NCI-H748 (cell line): ENCODE results near the gene ATP4A.

Experiments used
- DNase-seq: peaks from one replicate; lab custom pipeline; 2025; ENCODE audit not compliant: unreplicated experiment; lab: John Stamatoyannopoulos, UW

ATP4A gene

DNA sequence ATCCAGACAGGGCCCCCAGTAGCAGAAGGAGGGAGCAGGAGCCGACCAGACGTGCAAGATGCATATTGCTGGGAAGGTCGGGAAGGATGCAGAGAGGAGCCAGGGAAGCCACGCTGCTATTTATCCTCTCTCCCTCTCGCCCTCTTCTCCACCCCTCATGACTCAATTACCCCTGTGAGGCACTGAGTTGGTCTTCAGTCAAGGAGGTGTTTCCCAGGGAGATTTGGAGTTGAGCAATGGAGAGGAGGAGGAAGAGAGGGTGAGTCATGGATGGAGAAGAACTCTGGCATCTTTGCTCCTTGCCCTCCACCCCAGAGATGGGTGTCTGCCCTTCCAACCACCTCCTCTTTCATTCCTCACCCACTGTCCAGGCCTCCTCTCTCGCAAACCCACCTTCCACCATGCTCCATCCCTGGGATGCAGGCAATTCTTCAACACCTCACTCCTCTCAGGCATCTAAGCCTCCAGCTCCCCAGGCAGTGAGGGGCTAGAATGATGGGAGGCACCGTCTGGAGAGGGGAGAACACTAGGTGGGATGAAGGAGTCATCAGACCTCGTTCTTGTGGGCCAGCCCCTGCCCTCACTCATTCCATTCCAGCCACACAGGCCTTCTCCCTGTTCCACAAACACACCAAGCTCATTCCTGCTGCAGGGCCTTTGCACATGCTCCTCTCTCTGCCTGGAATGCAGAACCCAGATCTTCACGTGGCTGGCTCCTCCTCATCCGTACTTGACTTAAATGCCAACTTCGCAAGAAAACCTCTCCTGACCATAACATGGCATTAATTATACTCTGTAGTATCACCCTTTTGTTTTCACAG, 35.0 kb downstream of the ATP4A start, which contains the start of gene SBSN:
Gene SBSN, minus strand, starts transcription at position 94 of the 821 bp plus-strand sequence. Its CDS starts 30 bp downstream, at position 64.
- no peak for DNase-seq

DNA sequence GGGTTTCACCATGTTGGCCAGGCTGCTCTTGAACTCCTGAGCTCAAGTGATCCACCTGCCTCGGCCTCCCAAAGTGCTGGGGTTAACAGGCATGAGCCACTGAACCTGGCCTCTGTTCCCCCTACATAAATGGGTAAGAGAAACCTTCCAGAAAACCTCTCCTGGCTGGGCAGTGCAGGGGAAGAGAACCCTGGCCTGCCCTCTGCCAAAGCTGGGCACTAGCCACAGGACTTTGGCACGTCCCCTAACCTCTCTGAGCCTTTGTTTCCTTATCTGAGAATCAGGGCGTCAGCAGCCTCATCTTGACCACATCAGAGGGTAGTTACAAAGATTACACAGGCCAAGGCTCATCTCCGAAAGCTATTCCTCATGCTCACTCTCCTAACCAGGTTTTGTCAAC, 37.6 kb downstream of the ATP4A start:
- DNase-seq = no peak

DNA sequence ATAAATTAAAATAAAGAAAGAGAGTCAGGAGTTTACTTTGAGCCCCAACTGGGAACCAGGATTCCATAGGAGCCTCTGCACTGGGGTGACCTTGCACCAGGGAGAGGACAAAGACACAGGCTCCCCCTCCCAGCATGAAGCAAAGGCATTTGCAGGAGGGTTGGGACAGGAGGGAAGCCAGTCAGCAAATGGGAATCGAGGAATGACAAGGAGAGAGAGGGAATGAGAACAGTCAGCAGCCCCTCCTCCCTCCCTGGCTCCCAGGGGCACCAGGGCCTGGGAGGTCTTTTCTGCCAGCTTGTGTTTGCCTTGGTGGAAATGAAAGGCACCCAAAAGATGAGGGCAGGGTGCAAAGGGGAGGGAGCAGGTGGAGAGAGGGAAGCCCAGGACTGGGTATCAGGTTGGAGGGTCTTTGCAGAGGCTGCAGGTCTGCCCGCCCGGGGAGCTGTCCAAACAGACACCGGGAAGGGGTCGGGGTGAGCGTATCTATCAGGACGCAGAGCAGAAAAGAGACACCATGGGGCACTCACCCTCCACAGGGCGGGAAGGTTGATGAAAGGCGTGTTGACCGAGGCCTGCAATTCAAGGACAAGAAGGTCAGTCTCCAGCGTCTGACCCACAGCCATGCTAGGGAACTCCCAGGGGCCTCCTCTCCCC, 39.1 kb downstream of the ATP4A start:
- DNase-seq = no peak

DNA sequence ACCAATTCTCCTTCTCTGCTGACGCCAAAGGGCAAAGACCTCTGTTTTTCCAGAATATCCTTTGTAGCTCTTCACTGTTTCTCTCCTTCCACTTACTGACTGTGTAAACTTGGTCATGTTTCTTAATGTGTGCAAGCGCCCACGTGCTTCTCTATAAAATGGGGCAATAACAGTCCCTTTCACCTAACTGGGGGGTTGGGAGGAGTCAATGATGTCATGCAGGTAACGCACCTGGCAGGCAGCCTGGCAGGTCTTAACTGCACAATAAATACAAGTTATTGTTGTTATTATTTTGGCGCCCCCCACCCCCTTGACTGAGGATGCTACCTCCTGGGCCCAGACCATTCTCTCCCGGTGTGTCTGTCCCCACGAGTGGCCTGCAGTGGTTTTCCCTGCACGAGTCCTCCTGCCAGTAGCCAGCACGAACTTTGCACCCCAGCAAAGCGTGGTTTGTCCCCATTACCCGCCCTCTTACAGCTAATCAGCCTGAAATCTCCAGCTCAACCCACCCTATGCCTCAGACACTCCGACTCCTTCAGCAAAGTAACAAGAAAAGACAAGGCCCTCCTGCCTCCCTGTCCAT, 40.6 kb downstream of the ATP4A start:
- DNase-seq = no peak

DNA sequence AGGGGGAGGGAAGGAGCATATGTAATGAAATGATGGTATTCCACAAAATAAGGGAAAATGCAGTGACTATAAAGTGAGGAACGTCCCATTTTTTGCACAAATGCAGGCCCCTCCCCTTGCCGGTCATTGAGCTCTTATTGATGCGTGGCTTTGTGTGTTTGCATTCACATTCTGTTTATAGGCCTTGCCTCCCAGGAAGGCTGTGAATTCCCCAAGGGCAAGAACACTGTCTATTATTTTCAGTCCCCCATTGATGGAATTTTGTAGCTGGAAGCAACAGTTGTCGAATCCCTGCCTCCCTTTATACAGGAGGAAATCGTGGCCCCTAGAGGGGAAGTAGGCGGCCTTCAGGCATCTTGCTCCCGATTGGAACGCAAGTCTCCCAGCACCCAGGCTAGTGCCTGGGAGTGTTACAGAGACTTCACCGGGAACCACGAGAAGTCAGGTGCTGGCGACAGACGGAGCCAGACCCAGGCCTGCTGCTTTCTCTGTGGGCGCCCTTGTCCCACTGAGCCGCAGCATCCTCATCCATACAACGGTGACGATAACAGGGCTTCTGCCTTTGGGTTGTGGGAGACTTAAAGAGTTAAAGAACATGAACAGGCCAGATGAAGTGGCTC, 42.2 kb downstream of the ATP4A start:
- DNase-seq = no peak

DNA sequence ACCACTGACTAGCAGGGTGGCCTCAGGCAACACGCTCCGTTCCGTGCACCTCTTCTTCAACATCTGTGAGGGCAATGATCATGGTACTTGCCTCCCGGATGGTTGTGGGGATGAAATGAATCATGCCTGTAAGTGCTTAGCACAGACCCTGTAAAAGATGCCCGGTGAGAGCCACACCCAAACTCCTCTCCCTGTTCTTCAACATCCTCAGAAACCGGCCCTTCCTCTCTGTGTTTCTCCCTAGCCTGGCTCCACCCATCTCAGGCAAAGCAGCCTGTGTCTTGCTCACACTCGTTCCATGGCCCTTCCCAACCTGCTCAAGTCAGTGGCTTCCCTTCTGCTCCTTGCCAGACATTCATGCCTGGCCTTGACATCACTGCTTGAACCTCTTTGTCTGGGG, 44.2 kb downstream of the ATP4A start:
- no peak for DNase-seq

DNA sequence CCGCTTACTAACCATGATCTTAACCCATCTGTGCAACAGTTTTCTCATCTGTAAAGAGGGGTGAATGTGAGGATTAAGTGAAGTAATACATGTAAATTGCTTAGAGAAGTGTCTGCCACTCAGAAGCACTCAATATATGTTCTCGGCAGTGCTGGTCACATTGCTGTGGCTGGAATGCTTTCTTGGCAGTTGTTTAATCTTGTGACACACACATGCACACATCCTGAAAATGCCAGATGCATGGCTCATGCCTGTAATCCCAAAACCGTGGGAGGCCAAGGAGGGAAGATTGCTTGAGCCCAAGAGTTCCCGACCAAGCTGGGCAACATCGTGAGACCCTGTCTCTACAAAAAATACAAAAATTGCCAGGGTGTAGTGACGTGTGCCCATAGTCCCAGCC, 45.1 kb downstream of the ATP4A start:
- DNase-seq = no peak

DNA sequence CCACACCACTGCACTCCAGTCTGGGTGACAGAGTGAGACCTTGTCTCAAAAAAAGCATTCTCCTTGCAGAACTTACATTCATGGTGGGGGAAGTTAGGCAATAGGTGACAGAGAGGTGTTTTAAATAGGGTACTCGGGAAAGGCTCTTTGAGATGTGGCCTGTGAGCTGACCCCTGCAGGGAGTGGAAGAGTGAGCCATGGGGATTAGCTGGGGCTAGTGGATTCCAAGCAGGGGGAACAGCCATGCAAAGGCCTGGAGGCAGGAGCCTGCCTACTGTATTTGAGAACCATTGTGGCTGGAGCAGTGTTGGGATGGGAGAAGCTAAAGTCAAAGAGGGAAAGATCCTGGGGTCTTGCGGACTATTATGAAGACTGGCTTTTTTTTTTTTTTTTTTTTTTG, 46.1 kb downstream of the ATP4A start:
- DNase-seq = no peak

DNA sequence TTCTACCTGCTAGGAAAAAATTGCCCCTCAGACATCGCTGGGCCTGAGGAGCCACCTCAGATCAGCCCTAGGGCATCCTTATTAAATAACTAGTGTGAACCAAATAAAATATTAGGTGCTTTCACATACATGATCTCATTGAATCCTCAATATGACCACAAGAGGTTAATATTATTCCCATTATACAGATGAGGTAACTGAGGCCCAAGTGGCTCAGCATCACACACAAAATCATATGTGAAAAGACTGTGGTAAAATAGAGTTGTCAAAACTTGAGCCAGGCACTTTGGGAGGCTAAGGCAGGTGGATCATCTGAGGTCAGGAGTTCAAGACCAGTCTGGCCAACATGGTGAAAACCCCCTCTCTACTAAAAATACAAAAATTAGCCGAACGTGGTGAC, 47.1 kb downstream of the ATP4A start:
- DNase-seq = no peak

DNA sequence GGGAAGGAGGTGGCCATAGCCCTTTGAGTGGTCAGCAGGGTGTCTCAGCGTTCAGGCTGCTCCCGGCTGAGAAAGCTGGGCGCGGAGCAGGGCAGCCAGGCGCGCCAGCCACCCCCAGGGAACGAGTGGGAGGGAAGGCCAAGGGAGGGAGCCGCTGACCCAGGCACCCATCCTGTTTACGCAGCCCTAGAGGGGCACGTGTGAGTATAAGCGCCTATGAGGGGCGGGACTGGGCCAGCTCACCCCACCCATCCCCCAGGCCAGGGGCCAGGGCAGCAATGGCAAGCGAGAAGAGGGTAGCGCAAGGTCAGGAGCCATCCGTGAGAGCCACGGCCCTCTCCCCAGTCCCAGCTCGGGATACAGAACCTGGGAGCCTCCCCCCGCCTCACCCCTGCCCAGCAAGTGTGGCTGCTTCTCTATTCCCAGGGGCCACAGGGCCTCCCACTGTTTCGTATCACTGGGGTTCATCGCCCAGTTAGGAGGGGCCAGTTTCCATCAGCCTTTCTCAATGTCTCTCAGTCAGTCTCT, 49.1 kb downstream of the ATP4A start:
- no peak for DNase-seq

DNA sequence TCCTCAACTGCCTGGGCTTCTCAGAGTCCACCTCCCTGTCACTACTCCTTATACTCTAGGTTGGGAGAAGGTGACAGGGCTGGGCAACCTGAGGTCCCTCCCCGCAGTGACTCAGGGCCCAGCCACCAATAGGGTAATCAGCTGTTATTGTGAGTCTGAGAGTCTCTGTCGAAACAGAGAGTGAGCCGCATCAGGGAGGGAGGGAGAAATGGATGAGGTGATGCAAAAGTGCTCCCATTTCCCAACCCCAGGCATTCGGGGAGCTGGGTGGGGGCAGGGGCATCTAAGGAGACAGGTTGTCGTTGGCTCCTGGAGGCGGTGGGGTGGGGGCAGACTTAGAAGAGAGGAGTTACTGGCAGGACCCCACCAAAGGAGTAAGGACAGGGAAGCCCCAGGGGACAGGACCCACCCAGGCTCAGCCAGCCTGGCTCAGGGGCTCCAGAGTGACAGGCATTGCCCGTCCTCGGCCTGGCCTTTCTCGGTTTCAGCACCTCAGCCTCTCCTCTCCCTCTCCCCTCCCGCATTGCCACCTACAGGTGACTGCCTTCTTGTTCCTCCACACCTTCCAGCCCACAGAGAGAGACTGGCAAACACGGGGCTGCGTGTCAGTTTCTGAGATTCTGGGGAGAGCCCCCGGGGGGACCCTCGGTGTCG, 49.7 kb downstream of the ATP4A start, which contains the start of gene DMKN:
Gene DMKN, minus strand, starts transcription at position 22 of the 654 bp plus-strand sequence. CDS start 174 bp downstream, outside the sequence.
- no peak for DNase-seq

DNA sequence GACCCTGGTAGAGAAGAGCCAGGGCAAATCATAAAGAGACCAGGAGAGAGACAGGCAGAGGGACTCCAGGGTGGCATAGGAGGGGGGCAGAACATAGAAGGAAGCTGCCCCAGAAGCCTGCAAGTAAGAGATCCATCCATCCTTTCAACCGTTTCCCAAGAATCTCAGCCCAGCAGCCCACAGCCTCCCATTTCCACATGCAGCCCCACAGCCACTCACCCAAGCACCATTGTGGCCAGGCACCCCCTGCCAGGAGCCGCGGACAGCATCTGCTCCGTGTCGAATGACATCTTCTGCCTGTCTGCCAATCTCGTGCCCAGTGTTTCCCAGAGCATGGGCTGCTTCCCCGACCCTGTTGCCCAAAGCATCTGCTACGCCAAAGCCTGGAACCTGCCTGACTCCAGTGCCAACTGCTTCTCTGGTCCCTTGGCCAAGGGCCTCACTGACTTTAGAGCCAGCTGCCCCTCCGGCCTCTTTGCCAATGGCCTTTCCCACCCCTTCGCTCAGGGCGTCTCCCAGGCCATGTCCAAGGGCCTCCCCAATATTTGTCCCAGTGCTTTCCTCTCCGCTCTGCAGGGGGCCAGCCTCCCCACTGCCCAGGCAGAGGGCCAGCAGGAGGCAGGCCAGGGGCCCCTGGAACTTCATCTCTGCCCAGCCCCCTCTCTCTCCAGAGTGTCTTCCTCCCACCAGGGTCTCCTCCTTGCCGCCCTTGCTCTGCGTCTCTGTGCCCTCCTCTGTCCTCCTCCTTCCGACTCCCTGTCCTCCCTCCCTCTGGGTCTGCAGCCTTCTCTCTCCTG, 50.4 kb downstream of the ATP4A start:
- no peak for DNase-seq

DNA sequence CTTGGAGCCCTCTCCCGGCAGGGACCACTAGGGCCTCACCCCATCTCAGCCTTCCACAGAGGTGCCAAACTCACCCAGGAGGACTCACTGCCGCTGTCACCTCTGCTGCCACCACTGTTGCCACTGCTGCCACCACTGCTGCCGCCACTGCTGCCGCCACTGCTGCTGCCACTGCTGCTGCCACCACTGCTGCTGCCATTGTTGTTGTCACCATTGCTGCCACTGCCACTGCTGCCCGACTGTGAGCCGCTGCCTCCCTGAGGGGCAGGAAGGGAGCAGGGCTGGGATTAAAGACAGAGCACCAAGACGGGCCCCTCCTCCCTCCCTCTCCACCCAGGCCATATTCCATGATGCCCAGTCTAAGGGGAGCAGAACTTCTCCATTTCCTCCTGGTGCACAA, 52.1 kb downstream of the ATP4A start:
- DNase-seq = no peak

DNA sequence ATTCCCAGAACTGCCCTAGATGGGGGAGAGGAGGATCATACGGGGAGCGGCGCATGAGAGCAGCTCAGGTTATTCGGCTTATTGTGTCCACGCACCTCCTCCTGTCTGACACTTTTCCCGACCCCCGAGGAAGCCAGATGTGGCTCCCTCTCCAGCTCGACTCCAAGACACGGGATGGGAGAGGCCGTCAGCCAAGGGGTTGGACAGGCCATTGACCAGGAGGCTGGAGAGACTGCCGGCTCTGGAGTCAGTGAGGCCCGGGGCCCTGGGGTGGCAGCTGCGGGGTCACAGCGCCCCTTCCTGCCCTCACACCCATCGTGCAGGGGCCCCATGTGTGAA, 52.9 kb downstream of the ATP4A start:
- no peak for DNase-seq

DNA sequence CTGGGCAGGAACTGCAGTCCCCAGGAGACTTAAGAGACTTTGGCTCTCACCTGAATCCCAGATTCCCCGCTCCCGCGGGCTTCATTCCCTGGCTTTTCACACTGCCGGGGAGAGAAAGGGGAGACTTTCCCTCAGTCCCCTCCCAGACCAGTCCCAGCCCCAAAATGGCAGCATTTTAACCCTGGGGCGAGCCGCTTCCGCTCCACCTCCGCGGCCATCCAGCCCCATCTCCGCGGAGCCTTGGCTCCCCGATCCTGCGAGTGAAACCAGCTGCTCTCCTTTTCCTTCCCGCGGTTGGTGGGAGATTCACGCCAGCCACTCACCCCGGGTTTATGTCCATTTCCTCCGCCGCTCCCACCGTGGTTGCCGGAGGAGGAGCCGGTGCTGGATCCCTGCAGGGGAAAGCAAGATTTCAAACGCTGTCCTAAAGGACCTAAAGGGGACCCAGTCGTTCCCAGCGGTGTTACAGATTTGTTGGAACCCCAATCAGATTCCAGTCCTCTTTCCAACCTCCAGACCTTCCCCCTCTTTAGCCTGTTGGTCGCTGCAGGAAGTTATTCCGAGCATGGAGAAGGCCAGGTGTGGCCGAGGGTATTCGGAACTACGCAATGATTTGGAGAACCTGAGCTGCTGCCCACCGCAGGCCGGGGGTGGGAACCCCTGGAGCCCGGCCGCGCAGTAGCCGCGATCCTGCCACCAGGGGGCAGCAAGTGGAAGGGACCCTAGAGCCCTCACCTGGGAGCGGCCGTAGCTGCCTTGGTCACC, 53.4 kb downstream of the ATP4A start:
- DNase-seq = peak; percentile 89

DNA sequence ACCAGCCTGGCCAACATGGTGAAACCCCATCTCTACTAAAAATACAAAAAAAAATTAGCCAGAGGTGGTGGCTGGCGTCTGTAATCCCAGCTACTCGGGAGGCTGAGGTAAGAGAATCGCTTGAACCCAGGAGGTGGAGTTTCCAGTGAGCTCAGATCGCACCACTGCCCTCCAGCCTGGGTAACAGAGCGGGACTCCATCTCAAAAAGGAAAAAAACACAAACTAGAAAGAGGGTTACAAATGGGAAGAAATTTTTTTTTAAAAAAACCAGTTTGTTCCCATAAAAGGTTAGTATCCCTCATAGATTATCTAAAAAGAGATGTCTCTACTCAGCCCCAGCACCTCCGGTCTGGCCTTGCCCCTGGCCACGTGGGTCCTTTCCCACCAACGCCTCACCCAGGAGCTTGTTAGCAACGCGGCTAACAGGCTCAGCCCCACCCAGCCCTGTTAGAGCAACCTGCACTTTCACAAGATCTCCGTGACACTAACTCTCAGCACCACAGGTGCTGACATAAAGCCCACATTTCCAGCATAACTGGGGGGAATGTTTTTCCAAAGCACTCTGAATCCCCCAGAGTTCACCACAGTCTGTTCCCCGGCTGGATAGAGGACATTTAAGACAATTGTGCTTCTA, 54.3 kb downstream of the ATP4A start:
- DNase-seq = peak; percentile 85

DNA sequence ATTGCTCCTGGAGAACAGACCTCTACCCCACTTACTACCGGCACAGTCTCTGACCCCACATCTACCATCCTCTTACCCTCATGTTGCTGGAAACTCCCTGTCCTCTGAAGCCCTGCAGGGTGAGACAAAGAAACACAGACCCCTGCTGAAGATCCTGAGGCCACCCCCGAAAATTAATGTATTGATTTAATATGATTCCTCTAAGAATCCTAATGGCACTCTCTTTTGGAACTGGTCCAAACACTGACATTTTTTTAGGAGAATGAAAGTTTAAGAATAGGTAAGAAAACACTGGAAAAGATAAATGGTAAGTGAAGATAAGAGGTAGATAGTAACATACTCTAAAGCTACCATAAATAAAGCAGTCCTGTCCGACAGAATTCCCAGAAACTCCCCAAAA, 55.3 kb downstream of the ATP4A start:
- DNase-seq = no peak

DNA sequence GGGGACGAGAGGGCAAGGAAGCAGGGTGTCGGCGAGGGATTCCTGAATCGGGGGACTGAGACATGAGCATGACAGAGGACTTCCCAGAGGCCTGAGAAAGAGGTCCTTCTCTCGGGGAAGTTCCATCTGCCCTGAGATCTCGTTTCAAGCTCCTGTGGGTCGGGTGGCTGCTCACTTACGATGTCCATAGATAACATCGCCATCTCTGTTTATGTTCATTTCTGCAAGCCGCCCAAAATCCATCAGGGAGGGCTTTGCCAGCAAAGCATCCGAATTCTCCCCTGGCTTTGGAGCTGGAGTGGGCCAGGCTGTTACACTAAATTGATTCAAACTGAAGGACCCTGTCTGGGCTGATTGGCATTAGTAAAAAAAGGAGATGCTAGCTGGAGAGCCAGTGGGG, 55.9 kb downstream of the ATP4A start:
- DNase-seq = no peak

DNA sequence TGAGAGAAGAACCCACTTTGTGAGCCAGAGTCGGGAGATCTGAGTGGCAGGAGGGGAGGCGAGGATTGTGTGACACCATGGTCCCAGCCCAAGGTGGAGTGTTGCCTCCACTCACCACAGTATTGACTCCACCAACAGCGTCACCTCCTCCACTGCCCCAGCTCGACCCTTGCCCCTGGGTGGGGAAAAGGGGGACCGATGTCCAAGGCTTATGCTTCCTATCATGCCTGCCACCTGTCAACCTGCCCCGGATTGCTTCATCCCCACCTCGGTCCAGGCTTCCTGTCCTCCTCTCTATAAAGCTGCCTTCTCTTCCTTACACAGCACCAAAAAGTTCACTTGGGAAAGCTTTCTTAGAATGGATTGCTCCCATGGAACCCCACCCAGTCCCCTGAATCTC, 57.4 kb downstream of the ATP4A start:
- no peak for DNase-seq
